ENCODE results near the gene SEC16A.

The SEC16A gene

DNA sequence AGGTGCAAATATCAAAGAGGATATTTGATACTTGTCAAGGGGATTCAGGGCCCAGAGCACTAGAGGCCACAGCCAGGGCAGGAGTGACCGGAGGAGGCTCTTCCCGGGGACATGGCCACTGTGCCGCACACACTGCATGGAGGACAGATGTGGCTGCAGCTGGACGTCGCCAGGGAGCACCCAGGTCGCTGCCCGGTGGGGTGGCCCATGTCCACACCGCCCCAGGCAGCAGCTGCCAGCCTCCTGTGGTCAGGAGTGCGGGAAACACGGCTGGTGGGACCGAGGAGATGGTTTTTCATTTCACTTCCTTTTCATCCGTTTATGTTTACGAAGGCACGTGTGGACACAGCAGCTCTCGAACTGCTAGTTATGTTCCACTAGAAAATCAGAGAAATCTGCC, 15.1 kb downstream of the SEC16A start:
- TF ChIP-seq, protein P1, sequence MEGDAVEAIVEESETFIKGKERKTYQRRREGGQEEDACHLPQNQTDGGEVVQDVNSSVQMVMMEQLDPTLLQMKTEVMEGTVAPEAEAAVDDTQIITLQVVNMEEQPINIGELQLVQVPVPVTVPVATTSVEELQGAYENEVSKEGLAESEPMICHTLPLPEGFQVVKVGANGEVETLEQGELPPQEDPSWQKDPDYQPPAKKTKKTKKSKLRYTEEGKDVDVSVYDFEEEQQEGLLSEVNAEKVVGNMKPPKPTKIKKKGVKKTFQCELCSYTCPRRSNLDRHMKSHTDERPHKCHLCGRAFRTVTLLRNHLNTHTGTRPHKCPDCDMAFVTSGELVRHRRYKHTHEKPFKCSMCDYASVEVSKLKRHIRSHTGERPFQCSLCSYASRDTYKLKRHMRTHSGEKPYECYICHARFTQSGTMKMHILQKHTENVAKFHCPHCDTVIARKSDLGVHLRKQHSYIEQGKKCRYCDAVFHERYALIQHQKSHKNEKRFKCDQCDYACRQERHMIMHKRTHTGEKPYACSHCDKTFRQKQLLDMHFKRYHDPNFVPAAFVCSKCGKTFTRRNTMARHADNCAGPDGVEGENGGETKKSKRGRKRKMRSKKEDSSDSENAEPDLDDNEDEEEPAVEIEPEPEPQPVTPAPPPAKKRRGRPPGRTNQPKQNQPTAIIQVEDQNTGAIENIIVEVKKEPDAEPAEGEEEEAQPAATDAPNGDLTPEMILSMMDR (IDR thresholded peaks at IDR 0.05), result no peak

DNA sequence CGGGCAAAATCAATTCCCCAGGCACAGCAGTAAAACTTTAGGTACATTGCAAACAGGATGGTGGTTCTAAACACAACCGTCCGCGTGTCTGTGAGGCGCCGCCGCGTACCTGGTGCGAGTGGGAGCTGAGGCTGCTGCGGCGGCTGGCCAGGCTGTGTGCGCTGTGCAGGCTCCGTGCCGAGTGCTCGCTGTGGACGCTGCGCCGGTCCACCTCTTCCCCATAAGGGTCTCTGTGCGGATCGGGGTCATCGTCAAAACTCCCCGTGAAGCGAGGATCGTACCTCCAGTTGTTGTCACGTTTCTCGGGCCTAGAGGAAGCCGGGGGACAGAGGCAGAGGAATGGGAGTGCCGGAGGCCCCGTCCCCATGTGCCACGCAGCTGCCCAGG, 16.7 kb downstream of the SEC16A start:
- TF ChIP-seq, protein P1 (IDR thresholded peaks at IDR 0.05), result no peak

DNA sequence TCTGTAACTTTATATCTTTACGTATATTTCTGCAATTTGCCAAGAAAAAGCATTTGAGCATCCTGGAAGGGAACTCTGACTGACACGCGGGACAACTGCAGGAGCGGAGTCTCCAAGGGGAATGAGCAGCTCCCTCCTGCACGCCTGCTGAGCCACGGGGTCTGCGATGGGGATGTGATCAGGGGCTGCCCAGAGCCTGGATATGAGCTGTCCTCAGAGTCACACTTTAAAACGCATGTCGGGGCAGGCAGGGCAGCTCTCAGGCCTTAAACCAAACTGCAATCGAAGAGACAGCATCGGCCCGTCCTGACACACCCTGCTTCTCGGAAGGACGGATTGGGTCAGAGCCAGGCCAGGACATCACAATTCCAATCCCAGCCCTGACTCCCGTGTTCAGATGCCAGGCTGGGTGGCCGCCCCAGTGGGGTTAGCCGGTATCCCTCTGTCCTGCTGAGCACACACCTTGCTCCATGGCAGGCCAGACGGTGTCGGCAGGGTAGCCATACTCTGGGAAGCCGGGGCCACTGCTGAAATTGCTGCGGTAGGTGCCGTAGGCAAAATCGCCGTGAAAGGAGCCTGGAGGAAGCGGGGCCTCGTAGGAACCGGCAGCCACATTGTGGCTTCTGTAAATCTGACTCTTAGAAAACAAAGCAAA, 17.2 kb downstream of the SEC16A start:
- TF ChIP-seq, protein P1 (IDR thresholded peaks at IDR 0.05), result no peak

DNA sequence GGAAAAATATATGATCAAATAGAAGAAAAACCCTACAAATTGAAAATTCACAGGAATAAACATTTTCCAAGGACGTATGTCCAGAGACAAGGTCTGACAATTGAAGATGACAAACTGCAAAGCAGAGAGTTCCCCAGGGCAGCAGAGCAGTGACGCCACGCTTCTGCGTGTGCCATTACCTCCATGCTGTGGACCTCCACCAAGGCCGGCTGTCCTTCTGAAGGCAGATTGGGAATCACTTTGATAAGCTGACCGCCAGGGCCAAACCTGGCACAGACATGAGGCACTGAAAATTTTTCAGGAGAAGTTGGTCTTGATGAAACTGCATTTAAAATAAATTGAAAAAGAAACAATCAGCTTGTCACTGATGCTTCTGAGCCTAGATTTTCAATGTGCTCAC, 18.6 kb downstream of the SEC16A start:
- TF ChIP-seq, protein P1 (IDR thresholded peaks at IDR 0.05), result no peak

DNA sequence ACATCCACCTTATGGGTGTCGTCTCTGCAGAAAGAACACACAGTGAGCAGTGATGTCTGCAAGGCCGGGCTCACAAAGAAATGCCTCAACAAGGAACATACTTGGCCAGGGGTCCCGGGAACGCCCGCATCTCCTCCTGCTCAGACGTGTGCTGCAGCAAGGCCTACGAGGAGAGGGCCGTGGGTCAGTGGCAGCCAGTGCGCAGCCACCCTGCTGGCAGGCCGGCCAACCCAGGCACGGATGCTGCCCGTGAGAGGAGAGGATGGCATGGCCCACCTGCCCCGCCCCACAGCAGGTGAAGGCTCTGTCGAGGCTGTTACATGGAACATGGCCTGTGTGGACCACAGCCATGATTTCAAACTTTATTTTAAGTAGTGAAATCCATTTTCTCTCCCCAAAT, 19.3 kb downstream of the SEC16A start:
- TF ChIP-seq, protein P1 (IDR thresholded peaks at IDR 0.05), result no peak

DNA sequence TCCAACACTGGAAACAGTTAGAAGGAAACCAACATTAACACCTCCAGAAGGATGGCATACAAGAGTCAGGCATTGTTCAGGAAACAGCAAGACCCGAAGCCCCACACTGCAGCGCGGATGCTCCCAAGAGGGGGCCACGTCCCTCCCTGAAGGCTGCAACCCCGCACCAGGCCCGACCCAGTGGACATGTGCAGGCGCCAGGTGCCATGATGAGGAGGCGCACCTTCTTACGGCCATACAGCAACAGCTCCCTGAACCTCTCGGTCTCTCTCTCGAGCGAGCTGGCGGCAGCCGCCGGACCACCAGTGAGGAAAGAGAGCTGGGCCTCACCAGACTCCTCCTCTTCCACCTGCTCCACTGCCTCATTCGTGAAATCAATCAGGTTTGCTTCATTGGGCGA, 20.2 kb downstream of the SEC16A start:
- TF ChIP-seq, protein P1 (IDR thresholded peaks at IDR 0.05), result no peak

DNA sequence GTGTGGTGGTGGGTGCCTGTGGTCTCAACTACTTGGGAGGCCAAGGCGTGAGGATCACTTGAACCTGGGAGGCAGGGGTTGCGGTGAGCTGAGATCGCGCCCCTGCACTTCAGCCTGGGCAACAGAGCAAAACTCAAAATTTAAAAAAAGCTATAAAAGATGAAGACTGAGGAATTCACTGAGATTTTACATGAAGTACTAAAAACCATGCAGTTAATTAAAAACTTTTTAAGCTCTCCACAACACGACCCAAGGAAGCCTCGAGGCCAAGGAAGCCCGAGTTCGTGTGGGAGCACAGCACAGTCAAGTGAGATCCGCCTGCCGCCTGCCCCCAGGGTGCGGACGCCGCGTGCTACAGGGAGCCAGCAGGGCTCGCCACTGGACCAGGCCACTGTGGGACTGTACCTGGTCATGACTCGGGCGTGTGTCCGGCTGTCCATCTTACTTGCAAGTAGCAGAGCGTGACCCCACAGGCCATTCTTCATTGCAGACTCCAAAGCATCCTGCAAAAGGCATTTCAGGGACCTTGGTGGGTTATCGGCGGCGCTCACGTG, 22.0 kb downstream of the SEC16A start:
- TF ChIP-seq, protein P1 (IDR thresholded peaks at IDR 0.05), result no peak

DNA sequence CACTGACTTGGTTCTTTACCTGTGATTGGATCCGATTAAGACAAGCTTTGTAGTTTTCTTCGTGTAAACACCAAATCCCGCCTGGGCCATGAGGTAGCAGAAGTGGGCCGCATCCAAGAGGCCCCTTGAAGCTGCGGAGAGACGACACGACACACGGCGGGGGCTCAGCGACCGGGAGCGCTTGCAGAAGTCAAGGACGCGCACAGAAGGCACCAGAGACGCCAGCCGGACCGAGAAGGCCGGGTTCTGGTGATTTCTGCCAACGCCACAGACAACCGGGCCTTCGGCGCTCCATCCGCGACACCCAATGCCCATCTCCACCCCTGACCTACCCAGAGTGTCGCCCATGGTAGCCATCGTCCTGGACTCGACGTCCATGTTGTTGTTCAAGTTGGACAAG, 23.4 kb downstream of the SEC16A start:
- TF ChIP-seq, protein P1 (IDR thresholded peaks at IDR 0.05), result no peak
